Measurements from ENCODE around the gene COQ2. TPM values are rescaled to one million over a fixed set of nuclear protein-coding genes. Genes with fewer than 3 reads are reported as not detected.

Gene COQ2
- total and polyA plus RNA-seq, 2 of the 13 experiments (the other 11 are each of a cell fraction or from before 2014, with no cell fraction given), result 10.1 to 17.3 TPM

- DNase-seq (ENCODE audit: low spot score) (no peak), FAIRE-seq (no peak), ATAC-seq (no peak)
- intact Hi-C loops (cut with micrococcal nuclease; ENCODE audit: unreplicated experiment) (loop anchor here (5.0 kb wide), 1 partner anchor 204 kb away; no protein-coding TSS in a partner anchor), in situ Hi-C loops (cut with HindIII; ENCODE audit: extremely low pct_ligation_motif_present, low pct_unique_long_range_greater_than_20kb) (no loop called here)
- Histone ChIP-seq H3K27ac (ENCODE audit: extremely low read length, insufficient read depth, low read length) (no peak overlapping the region), H3K9me3 (ENCODE audit: low read length) (no peaks in the 10 kb centered on the region), H4K20me1 (ENCODE audit: insufficient read depth, low read length) (no peaks in the 10 kb centered on the region), H2AFZ (ENCODE audit: low read length) (no peak overlapping the region), H3K27me3 (ENCODE audit: control insufficient read depth in 1 of 2, insufficient read depth in 2 of 2, low read length in 2 of 2) (no peaks in the 10 kb centered on the region), H3K9ac (ENCODE audit: insufficient read depth, low read depth, low read length) (no peak overlapping the region), H3K4me2 (ENCODE audit: low read depth, low read length) (no peak overlapping the region), H3K36me3 (replicated peaks in 1 of 2; ENCODE audit: control insufficient read depth in 1 of 2, insufficient read depth in 2 of 2, low read length in 2 of 2) (peaks cover 2 to 21% of the 10 kb centered on the region in 2 experiments), H3K79me2 (ENCODE audit: insufficient read depth, low read length) (no peaks in the 10 kb centered on the region), H3K4me1 (ENCODE audit: insufficient read depth, low read length) (0 out of 2 replicates have a peak, but pooled peaks cover 4% of the 10 kb centered on the region), H3K4me3 (replicated peaks in 1 of 3; ENCODE audit: insufficient read depth in 1 of 3, low read depth in 2 of 3, low read length in 3 of 3) (no peak overlapping the region)
- TF ChIP-seq ZBTB3 (CRISPR knock-in tag; IDR thresholded peaks at IDR 0.05; ENCODE audit: borderline replicate concordance, low read depth) (no peak), ZNF546 (CRISPR knock-in tag; conservative IDR thresholded peaks at IDR 0.05) (no peak), POLR2AphosphoS2 (IDR thresholded peaks at IDR 0.05; ENCODE audit: low read depth, low read length) (no peak), ZMAT5 (CRISPR knock-in tag; IDR thresholded peaks at IDR 0.05; ENCODE audit: borderline replicate concordance, low read depth) (no peak), ZNF552 (CRISPR knock-in tag; IDR thresholded peaks at IDR 0.05; ENCODE audit: borderline replicate concordance) (no peak), ZNF598 (CRISPR knock-in tag; IDR thresholded peaks at IDR 0.05; ENCODE audit: borderline replicate concordance) (no peak), GLI4 (CRISPR knock-in tag; IDR thresholded peaks at IDR 0.05; ENCODE audit: borderline replicate concordance) (no peak), ZFY (CRISPR knock-in tag; IDR thresholded peaks at IDR 0.05) (no peak), FLYWCH1 (CRISPR knock-in tag; IDR thresholded peaks at IDR 0.05) (no peak), ZFP37 (CRISPR knock-in tag; IDR thresholded peaks at IDR 0.05; ENCODE audit: borderline replicate concordance) (no peak), MIER3 (CRISPR knock-in tag; IDR thresholded peaks at IDR 0.05; ENCODE audit: borderline replicate concordance) (no peak), DPF2 (CRISPR knock-in tag; IDR thresholded peaks at IDR 0.05; ENCODE audit: borderline replicate concordance, low read depth) (no peak), JARID2 (CRISPR knock-in tag; IDR thresholded peaks at IDR 0.05; ENCODE audit: insufficient replicate concordance) (no peak), NFYC (CRISPR knock-in tag; IDR thresholded peaks at IDR 0.05) (no peak), TCF7 (IDR thresholded peaks at IDR 0.05; ENCODE audit: low read depth) (no peak), TAF1 (CRISPR knock-in tag; IDR thresholded peaks at IDR 0.05) (no peak), SKIL (CRISPR knock-in tag; IDR thresholded peaks at IDR 0.05; ENCODE audit: borderline replicate concordance) (no peak), ZNF747 (CRISPR knock-in tag; IDR thresholded peaks at IDR 0.05; ENCODE audit: borderline replicate concordance) (no peak), ZNF784 (CRISPR knock-in tag; IDR thresholded peaks at IDR 0.05; ENCODE audit: borderline replicate concordance) (no peak)
- WGBS (ENCODE audit: low lambda C conversion rate), result 87% methylated on average over 5 of the region's 5 CpGs
- BruUV-seq (replicated peaks), result no TSS peak
- ChIA-PET CTCF (ENCODE audit: low intra/inter-chr PET ratio, low total read pairs) (interaction anchor here (0.6 to 1.9 kb wide), 2 partner anchors 187 to 206 kb away, joined by 3 to 21 read pairs; no protein-coding TSS in a partner anchor), POLR2A (interaction anchor here (1.2 kb wide), 1 partner anchor 226 kb away, joined by 3 read pairs; the partner anchor contains the start of gene COPS4)
Measured at GRCh38 chr4:83261307-83261706, 23.3 kb downstream of the COQ2 start.

All from HepG2 (cell line).